ENCODE data around the gene CCDC197. TPM values are rescaled to one million over a fixed set of nuclear protein-coding genes. Genes with fewer than 3 reads are reported as not detected.

The CCDC197 gene
- total RNA-seq, 1 experiment from 2014 or later, result not detected

DNA sequence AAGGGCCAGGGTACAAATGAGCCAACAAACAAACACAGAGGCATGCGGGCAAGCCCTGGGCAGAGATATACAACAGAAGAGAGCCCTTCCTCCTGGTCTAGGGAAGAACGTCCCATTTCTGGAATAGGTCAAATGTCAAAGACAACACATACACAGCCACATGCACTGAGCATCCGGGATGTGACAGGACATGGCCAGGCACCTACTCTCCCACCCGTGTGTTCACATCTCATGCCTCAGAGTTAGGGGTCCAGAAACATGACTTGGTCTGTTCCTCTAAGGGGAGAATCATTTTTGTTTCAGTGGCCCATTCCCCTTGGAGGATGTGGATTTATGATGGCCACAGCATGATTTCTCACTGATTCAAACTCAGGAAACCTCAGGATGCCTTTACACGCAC lies 19.9 kb upstream of the CCDC197 start:
- DNase-seq (ENCODE audit: low read depth), result no peak

- peak; percentile 72 for DNase-seq (ENCODE audit: low read depth)
Observed at GRCh38 chr14:93977790-93978581, 19.1 kb upstream of the CCDC197 start.

DNA sequence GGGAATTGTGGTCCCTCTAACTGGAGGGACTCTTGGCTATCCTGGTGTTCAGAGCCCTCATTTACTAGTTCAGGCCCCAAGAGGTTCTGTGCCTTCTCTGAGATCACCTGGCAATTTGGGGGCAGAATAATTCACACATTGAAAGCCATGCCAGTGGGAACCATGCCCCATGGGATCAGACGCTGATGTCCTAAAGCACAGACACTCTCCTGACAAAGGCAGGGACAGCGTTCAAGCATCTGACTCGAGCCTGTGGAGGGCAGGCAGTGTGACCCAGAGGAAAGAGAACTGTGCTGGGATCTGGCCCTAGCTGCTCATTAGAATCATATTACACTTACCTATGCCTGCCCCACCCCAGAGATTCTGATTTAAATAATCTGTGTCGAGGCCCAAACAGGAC lies 18.4 kb upstream of the CCDC197 start:
- DNase-seq (ENCODE audit: low read depth), result no peak

DNA sequence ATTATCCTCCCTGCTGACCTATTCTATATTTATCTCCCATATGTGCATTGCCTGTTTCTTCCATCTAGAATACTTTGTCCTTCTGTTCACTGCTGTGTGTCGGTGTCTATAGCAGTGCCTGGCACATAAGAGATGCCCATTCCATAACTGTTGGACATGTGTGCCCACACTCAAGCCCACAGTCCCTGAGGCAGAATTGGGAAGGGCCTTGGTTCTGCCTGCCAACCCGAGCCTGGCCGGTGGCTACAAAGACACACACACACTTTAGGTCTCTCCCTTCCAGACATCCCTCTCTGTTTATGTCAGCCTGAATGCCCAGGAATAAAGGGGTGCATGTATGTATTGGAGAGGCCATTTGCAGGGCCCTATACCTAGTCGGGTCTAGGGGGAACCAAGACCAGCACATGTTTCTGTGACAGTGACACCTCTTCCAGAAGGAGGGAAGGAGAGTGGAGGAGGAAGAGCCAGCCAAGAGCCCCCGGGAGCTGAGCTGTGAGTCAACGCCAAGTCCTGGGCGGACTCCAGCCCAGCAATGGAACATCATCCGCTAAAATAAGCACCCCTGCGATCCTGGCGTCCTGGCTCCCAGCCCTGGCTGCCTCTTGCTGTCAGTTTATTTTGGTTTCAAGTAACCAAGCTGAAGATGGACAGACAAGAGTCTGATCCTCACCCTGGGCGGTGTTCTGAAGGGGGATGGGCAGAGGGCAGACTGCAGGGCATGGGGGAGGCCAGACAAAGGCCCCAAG lies 16.5 kb upstream of the CCDC197 start:
- peak; percentile 70 for DNase-seq (ENCODE audit: low read depth)

DNA sequence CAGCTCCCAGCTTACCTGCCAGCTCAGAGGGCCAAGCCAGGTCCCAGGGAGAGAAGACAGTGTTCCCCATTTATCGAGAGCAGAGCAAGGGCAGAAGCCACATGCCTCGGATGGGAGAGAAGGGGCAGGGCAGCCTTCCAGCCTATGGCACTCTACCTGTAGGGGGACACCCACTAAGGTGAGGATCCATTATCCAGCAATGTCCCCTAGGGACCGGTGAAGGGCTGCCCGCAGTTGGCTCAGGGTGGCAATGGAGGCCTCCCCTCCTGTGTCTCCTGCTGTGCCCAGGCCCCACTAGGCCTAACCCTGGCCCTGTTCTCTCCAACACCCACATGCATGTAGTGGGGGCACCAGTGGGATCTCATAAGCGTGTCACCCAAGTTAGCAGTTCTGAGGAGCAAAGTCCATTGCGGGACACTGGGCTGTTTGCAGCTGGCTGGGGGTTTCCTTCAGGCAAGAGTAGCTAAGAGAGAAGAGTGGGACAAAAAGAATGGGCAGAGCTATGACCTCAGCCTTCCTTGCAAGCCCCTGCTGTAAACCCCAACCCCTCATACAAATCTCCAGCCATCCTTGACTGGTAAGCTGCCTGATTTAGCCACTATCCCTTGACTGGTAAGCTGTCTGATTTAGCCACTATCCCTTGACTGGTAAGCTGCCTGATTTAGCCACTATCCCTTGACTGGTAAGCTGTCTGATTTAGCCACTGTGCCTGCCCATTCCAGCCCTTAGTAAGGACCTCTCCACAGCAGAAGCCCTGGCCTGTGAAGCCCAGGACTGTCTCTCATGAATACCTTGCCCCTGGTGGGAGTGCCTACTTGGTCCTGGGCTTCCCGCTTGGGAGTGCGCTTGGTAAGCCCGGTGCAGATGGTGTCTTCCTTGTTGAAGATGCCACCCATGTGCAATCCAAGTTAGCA lies 15.5 kb upstream of the CCDC197 start:
- DNase-seq (ENCODE audit: low read depth), result no peak

DNA sequence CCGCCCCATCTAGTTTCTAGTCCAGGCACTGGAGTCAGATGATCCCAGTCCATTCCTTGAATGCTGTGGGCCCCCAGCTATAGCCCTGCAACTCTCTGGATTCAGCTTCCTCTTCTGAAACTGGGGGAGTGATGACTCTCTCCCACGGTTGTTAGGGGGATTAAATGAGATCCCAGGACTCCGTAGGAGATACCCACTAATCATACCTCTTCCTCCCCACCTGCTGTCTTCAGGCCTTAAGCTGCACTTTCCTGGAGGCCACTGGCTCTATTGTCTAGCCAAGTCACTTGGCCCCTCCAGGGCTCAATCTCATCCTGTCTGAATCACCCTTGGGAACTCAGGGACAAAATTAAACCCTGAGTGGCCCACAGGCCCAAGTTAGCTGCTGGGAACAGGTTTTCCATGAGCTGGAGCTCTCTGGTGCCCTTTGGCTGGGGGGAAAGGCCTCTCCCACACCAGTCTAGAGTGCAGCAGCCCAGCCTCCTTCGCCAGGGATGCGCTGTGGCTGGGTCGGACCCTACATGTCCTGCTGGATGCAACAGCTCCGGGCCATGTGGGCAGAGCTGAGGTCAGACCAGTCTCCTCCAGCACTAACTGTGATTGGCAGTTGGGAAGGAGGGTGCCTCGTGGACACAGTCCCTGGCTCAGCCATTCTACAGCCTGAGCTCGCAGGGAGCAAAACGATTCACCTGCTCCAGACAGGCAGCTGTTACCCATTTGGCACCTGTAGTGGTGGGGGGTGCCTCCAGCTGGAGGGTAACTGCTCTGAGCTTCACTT lies 14.7 kb upstream of the CCDC197 start:
- DNase-seq (ENCODE audit: low read depth), result no peak

DNA sequence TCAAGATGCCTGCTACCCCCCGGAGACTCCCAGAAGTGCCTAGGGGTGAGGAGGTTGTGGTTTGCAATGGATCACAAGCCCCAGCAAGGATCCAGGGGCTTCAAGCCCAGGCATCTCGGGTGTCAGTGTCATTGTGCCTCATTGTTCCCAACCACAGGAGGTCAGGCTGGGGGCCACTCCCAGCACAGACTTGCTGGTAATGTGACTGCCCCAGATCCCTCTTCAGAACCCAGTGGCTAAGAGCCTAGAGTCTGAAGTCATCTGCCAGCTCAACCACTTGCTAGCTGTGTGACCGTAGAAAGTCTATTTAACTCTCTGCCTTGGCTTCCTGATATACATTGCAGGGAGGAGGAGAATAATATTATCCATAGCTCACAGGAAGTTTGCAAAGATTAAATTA lies 13.0 kb upstream of the CCDC197 start:
- DNase-seq (ENCODE audit: low read depth), result peak; percentile 48

GRCh38 chr14:93984987-93985410 lies 12.1 kb upstream of the CCDC197 start:
- peak; percentile 78 for DNase-seq (ENCODE audit: low read depth)

GRCh38 chr14:93986955-93987354 lies 10.1 kb upstream of the CCDC197 start:
- DNase-seq (ENCODE audit: low read depth), result no peak

- no peak for DNase-seq (ENCODE audit: low read depth)
Observed at GRCh38 chr14:93987376-93987775, 9.7 kb upstream of the CCDC197 start.

- no peak for DNase-seq (ENCODE audit: low read depth)
Observed at GRCh38 chr14:93987815-93988476, 9.2 kb upstream of the CCDC197 start.

- DNase-seq (ENCODE audit: low read depth), result no peak
Observed at GRCh38 chr14:93989939-93990338, 7.2 kb upstream of the CCDC197 start.

DNA sequence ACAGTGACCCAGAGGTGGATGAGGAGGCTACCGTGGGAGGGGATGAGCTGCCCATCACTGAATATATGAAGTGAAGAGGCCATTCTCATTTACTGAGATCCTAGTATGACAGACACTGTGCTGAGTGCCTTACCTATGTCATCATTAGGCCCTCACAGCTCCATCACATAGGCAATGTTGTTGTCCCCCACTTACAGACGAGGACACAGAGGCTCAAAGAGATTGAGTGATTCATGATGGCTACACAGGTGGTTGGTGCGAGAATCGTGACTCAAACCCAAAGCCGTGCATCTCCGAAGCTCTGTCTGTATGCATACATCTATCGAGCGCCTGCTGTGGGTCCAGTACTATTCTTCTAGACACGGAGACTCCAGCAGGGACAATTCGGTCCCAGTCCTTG lies 5.9 kb upstream of the CCDC197 start:
- DNase-seq (ENCODE audit: low read depth), result no peak

GRCh38 chr14:93991649-93992048 lies 5.5 kb upstream of the CCDC197 start:
- no peak for DNase-seq (ENCODE audit: low read depth)

DNA sequence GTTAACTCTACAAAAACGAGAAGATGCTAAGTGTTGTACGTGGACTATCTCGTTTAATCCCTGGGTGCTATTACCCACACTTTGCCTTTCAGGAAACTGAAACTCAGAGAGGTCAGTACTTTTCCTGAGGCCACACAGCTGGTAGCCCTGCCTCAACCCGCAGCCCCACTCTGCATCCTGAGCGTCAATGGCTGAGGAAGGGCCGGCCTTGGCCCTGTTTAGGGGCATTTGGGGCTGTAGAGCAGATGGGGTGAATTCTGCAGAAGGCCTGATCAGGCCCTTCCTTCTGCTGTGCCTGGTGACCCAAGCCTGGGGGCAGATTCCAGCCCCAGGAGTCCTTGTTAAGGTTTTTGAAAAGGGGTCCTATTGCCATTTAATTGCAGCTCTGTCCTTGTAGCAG lies 3.7 kb upstream of the CCDC197 start:
- DNase-seq (ENCODE audit: low read depth), result no peak

- DNase-seq (ENCODE audit: low read depth), result peak; percentile 88
Observed at GRCh38 chr14:93994919-93995682, 2.0 kb upstream of the CCDC197 start.

DNA sequence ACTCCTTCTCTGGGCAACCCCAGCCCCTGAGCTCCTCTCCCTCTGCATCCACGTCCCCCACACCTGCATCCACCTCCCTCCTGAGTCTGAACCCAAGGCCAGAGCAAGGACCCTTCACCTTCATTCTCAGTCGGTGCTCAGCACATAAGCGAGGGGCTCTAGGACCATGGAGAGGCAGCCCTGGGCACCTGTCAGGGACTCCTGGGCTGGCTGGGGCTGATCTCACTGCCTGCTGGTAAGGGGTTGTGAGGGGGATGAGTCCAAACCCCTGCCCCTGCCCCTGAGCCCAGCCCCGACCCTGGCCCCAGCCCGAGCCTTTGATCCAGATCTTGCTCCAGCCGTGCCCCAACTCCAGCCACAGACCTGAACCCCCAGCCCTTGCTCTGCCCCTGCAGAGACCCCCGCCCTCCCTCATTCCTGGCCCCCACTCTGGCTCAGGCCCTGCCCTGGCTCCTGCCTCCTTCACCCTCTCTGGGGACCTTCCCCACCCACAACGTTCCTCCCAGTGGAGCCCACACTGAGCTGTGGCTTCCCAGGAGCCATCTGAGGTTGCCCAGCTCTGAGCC lies 888 bp upstream of the CCDC197 start:
- no peak for DNase-seq (ENCODE audit: low read depth)

- DNase-seq (ENCODE audit: low read depth), result no peak
Observed at GRCh38 chr14:93997916-93998870, 1.1 kb downstream of the CCDC197 start.
